ENCODE measurements around the gene LRIG2.

- no peak for TF ChIP-seq CTCF (IDR thresholded peaks at IDR 0.05)
- TF ChIP-seq ZFX (IDR thresholded peaks at IDR 0.05; ENCODE audit: borderline replicate concordance), result no peak
Observed at GRCh38 chr1:113091988-113092594, 19.1 kb downstream of the LRIG2 start.
